ENCODE measurements around the gene MPG. TPM values are rescaled to one million over a fixed set of nuclear protein-coding genes. Genes with fewer than 3 reads are reported as not detected.
"Not testable (repeated sequence)": the region's sequence is repeated elsewhere in the genome, so short reads cannot be mapped to it uniquely, and the experiment has no call there.

MPG gene, protein sequence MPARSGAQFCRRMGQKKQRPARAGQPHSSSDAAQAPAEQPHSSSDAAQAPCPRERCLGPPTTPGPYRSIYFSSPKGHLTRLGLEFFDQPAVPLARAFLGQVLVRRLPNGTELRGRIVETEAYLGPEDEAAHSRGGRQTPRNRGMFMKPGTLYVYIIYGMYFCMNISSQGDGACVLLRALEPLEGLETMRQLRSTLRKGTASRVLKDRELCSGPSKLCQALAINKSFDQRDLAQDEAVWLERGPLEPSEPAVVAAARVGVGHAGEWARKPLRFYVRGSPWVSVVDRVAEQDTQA
- 42.5 TPM for total RNA-seq
- long read RNA-seq, transcript MPG-202 (4 exons, 1,205 nt) = major isoform, 59 of 70 reads
- long read RNA-seq, partial matches to known transcripts = 6 of 70 reads
- long read RNA-seq, other reads (novel, unspliced or antisense) = 4 of 70 reads

DNA sequence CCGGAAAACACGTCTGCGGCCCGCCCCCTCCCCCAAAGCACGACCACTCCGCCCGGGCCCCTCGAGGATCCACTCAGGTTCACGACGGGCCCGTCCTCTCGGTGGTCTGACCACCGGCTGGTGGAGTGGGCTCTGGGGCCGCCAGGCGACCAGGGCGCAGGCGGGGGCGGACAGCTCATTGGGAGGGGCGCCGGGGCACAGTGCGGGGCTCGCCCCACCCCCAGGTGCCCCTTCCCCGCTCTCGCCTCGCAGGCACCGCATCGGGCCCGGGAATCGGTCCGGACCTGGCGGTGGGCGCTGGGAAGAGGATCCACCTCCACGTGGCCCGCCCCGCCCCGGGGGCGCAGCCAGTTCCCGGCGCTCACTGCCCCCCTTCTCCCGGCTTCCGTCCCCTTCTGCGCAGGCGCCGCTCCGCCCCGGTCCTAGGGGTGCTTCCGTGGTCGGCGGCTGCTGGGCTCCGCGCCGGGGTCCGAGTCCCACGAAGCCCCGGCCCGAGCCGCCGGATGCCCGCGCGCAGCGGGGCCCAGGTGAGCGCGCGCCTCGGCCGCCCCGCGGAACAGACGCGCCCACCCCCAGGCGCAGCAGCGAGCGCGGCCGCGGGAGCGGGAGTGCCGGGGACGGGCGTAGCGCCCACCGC, at the start of gene MPG:
TSS of gene MPG (plus strand) at position 419 of the 637 bp plus-strand sequence. CDS start at position 504, 85 bp downstream.
- Histone ChIP-seq H3K4me1 (peaks cover 49% of the 10 kb centered on the region), H3K27me3 (no peaks in the 10 kb centered on the region), H3K27ac (peak within 1 kb of the TSS; percentile 93), H3K9me3 (no peaks in the 10 kb centered on the region), H3K36me3 (peaks cover 12% of the 10 kb centered on the region), H3K4me3 (peak within 1 kb of the TSS; percentile 82)
- TF ChIP-seq, protein P1, sequence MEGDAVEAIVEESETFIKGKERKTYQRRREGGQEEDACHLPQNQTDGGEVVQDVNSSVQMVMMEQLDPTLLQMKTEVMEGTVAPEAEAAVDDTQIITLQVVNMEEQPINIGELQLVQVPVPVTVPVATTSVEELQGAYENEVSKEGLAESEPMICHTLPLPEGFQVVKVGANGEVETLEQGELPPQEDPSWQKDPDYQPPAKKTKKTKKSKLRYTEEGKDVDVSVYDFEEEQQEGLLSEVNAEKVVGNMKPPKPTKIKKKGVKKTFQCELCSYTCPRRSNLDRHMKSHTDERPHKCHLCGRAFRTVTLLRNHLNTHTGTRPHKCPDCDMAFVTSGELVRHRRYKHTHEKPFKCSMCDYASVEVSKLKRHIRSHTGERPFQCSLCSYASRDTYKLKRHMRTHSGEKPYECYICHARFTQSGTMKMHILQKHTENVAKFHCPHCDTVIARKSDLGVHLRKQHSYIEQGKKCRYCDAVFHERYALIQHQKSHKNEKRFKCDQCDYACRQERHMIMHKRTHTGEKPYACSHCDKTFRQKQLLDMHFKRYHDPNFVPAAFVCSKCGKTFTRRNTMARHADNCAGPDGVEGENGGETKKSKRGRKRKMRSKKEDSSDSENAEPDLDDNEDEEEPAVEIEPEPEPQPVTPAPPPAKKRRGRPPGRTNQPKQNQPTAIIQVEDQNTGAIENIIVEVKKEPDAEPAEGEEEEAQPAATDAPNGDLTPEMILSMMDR (IDR thresholded peaks at IDR 0.05) = no peak
- intact Hi-C loops (cut with DNase I) = no loop called here
- peak; percentile 94 for DNase-seq
- ATAC-seq = peak; percentile 85

DNA sequence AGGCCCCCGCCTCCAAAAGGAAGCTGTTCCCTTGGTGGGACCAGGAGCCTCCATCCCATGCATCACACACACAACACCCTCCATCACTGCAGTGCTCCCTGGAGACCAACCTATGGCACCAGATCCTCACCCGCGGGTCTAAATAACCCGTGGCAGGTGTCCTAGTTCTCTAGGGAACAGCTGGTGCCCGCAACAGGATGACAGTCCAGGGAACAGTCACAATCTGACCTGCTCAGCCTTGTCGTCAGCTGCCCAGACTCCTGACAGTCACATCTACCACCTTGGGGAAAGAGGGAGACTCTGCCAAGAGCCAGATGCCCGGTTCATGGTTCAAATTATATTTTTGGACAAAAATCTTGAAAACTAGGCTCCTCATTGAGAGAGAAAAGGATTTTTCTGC, 47.4 kb upstream of the MPG start:
- DNase-seq; H3K9me3 ChIP-seq; H3K27ac ChIP-seq; H3K36me3 ChIP-seq; H3K27me3 ChIP-seq; H3K4me3 ChIP-seq; intact Hi-C loops (cut with DNase I); H3K4me1 ChIP-seq; ATAC-seq: not testable (repeated sequence)

DNA sequence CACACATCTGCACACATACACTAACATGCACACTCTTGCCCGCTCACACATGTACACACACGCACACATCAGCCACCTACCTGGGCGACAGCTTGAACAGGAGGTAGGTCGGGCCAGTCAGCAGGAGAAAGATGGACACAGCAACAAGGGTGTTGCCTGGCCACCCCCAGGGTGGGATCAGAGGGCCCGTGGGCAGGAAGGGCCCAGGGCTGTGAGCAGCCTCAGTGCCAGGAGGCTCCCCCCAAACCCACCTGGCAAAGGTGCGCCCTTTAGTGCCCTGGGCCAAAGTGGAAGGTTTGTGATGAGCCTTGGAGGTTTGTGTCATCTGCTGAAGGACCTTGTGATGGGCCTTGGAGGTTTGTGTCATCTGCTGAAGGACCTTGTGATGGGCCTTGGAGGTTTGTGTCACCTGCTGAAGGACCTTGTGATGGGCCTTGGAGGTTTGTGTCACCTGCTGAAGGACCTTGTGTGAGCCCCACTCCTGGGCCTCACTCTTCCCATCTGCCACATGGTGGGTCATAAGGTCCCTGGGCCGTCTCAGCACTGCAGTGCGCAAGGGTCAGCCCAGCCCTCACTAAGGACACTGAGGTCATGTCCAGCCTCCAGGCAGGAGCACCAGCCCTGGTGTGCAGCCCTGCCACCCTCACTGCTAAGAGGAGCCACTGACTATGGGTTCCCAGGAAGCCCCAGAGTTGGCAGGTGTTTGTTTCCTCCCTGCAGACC, 44.7 kb upstream of the MPG start:
- H3K36me3 ChIP-seq; H3K4me1 ChIP-seq; H3K27me3 ChIP-seq; H3K9me3 ChIP-seq; ATAC-seq; DNase-seq; H3K4me3 ChIP-seq; H3K27ac ChIP-seq; intact Hi-C loops (cut with DNase I): not testable (repeated sequence)

DNA sequence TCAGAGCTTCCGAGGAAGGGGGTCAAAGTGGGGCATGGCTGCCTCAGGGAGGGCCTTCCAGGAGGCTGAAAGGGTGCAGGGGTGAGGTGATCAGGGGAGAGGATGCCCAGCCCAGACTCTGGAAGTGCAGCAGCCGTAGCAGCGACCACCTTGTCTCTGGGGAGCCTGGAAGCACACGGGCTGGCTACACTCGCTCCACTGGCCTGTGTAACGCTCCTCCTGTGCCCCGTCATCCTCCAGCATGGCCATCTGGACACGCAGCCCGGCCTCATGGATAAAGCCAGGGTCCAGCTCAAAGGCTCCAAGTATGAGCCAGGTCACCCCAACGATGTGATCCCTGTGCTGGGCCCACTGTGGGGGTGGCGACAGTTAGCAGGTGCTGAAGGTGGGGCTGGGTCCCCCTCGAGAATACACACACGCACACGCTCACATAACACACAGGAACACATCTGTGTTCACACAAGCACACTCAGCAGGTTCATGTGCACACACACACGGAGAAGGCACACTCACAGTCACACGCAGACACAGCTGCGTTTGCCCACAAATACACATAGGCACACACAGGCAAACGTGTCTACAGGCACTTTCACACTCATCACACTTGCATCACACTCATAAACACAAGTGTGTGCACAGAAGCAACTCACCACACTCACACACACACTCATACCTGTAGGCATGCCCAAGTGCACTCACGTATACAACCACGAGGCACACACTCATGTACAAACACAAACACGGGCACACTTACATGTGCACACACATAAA, 44.0 kb upstream of the MPG start:
- no peak overlapping the region for H3K4me3 ChIP-seq
- TF ChIP-seq, protein P1 (IDR thresholded peaks at IDR 0.05) = no peak
- no peak for ATAC-seq
- intact Hi-C loops (cut with DNase I) = no loop called here
- H3K36me3 ChIP-seq = no peaks in the 10 kb centered on the region
- H3K27me3 ChIP-seq = no peaks in the 10 kb centered on the region
- no peak for DNase-seq
- no peak overlapping the region for H3K27ac ChIP-seq
- no peaks in the 10 kb centered on the region for H3K9me3 ChIP-seq
- H3K4me1 ChIP-seq = peaks cover 10% of the 10 kb centered on the region

DNA sequence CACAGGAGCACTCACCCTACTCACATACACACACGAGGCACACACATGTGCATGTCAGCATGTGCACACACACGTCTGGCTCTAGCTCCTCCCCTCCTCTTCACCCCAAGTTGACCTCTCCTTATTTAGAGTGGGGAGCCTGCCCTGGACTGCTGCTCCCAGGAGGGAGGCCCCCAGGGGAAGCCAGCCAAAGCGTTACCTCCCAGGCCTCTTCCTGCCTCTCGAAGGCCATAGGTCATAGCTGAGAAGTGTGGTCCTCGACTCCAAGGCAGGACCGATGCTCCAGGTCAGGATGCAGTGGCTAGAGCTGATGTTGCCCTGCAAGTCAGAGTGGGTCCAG, 43.4 kb upstream of the MPG start:
- DNase-seq (no peak), ATAC-seq (peak; percentile 2)
- no peak overlapping the region for H3K4me3 ChIP-seq
- no peaks in the 10 kb centered on the region for H3K36me3 ChIP-seq
- H3K9me3 ChIP-seq = no peaks in the 10 kb centered on the region
- H3K27ac ChIP-seq = no peak overlapping the region
- H3K27me3 ChIP-seq = no peaks in the 10 kb centered on the region
- H3K4me1 ChIP-seq = peaks cover 14% of the 10 kb centered on the region
- TF ChIP-seq, protein P1 (IDR thresholded peaks at IDR 0.05) = no peak
- intact Hi-C loops (cut with DNase I) = no loop called here

DNA sequence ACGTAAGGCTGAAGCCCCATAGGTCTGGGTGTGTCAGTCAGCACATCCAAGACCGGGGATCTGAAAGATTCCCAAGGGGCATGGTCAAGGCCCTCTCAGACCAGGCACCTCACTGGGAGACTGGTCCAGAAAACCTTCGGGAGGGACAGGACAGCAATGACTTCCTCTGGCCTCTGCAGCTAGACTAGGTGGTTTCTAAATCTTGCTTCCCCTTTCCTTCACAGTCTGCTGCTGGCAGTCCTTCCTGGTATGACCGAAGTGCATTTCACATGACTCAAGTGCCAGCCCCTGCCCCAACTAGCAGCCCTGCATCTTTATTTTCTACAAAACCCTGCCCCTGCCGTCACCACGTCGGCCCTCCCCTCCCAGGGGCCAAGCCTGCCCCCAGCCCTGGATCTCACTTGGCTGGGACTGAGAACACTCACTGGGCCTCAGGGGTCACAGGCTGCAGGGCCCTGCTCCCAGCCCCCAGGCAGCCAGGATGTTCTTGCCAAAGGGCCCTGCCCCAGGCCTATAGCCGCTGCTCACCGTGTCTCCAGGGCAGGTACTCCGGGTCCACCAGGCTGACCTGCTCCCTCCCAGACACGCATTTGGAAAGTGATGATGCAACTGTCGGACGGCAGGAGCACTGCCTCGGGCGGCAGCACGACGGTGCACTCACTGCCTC, 42.9 kb upstream of the MPG start:
- H3K36me3 ChIP-seq = no peaks in the 10 kb centered on the region
- no peaks in the 10 kb centered on the region for H3K9me3 ChIP-seq
- DNase-seq (no peak), ATAC-seq (peak; percentile 75)
- TF ChIP-seq, protein P1 (IDR thresholded peaks at IDR 0.05) = no peak
- H3K4me3 ChIP-seq = no peak overlapping the region
- intact Hi-C loops (cut with DNase I) = no loop called here
- H3K4me1 ChIP-seq = peaks cover 14% of the 10 kb centered on the region
- no peaks in the 10 kb centered on the region for H3K27me3 ChIP-seq
- no peak overlapping the region for H3K27ac ChIP-seq

Data from upper lobe of right lung (tissue), 1 donor.